AML-193 (cell line): ENCODE results near the gene CNOT4.
"Not testable (repeated sequence)": the region's sequence is repeated elsewhere in the genome, so short reads cannot be mapped to it uniquely, and the experiment has no call there.

Source experiments
- DNase-seq, 2 experiments: peaks; one replicate each; lab custom pipeline; 2025; lab: John Stamatoyannopoulos, UW

The CNOT4 gene

DNA sequence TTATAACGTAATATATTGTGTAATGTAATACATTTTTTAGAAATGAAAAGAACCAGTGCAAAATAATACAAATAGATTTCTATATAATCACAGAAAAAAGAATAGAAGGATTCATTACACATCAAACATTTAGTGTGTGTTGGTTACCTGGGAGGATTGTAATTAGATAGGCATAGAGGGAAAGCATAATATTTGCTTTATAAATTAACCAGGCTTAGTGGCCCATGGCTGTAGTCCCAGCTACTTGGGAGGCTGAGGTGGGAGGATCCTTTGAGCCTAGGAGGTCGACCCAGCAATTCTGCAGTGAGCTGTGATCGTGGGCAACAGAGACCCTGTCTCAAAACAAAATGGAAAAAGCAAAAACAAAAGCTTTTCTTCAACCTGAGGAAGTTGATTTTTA, 5.0 kb upstream of the CNOT4 start:
- DNase-seq, result no peak

- peak; percentile 85 to 91 for DNase-seq
Observed at GRCh38 chr7:135512135-135512887, 2.4 kb upstream of the CNOT4 start.

DNA sequence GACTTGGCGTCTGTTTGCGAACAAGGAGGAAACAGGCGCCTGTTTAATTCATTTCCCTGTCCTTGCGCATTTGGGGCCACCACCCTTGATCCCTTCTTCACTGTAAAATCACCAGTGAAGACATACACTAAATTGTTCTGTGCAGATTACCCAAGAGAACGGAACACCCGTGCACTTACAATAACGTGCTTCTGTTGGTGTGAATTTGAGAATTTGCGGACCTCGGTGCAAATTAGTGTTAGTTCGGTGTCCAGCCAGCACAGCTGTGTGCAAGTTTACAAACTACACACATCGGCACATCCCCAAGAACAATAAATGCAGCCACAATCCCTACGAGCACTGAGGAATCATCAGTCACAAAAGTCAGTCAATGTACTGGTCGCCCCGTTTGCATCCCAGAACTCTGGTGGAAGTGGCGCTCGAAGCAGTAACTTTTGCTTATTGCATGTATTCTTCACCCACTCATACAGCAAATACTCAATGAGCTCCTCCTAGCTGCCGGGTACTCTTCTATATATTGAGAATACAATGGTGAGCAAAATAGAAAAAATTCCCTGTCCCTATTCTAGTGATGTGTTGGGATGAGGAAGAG, 786 bp upstream of the CNOT4 start:
- DNase-seq, result peak; percentile 30 to 32

DNA sequence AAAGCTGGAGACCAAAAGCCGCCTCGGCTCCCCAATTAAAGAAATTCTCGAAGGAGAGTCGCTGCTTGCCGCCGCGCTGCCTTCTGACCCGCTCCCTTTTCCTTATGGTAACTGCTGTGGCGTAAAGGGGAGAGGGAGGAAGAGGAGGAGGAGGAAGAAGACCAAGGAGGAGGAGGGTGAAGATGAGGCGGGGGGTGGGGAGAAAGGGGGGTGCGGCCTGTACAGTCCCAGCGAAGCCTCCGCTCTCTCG, 388 bp downstream of the CNOT4 start:
- no peak for DNase-seq

DNA sequence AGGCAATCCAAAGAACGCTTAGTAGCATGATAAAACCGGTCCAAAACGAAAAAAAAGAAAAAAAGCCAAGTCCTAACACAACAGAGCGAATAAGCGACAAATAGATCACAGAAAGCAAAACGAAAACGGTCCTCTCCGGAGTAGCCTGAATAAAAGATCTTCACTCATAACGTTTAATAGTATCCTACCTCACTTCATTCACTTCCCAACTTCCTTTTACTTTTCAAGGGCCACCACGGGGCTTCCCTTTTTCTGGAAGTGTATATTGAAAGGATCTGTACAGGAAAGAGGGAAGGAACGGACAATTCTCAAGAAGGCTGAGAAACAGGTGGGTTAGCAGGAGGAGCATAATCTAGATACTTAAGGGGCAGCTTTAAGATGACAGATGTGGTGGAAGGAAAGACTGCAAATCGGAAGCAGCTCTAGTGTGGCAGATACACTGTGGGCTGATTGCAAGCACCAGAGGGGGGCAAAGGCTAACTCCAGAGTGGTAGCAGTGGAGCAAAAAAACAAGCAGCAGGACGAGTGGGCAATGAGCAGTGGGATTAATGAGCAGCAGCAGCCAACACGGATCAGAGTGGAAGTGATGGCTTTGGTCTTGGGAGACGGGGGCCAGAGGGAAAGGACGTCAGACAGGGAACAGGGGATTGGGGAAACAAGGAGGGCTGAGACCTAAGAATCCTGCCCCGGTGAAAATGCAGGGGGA, 866 bp downstream of the CNOT4 start:
- DNase-seq, result peak; percentile 22 to 48

- no peak for DNase-seq
Observed at GRCh38 chr7:135501402-135501801, 8.5 kb downstream of the CNOT4 start.

- peak; percentile 75 to 84 for DNase-seq
Observed at GRCh38 chr7:135499818-135500217, 10.1 kb downstream of the CNOT4 start.

GRCh38 chr7:135497161-135497560, 12.7 kb downstream of the CNOT4 start:
- not testable (repeated sequence) for DNase-seq

DNA sequence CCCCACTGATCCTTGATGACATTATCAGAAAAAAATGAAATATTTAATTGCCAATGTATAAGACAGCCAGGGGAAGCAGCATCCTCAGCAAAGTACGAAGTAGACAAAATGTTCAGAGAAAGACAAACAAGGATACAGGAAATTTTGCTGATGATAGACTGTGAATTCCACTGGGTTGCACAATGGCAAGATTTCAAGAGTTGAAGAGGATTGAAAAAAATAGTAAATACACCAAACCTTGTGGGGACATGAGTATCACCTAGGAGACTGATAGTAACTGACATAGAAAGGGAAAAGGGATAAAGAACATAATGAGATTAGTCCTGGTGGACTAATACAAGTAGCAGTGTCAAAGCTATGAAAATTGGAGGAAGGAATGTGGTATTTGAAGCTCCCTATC, 16.5 kb downstream of the CNOT4 start:
- DNase-seq, result no peak

DNA sequence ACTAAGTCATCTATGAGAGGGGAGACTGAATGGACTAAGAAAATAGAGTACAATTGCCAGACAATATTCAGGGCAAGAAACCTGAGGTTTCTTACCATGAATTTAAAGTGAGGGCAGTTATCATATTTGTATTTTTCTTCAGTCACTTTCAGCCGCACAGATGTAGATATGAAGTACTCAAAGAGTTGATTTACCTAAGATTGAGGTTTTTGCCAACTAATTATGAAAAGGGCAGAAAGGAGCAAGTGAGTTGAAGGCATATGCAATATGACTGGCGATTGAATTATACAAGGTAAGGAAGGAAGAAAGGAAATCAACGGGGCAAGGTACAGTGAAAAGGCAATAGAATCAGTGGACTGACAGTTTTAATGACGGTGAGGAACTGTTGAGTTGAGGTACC, 17.8 kb downstream of the CNOT4 start:
- no peak for DNase-seq

GRCh38 chr7:135490783-135491182, 19.1 kb downstream of the CNOT4 start:
- DNase-seq, result no peak

- no peak for DNase-seq
Observed at GRCh38 chr7:135489791-135490190, 20.1 kb downstream of the CNOT4 start.

GRCh38 chr7:135486261-135486920, 23.5 kb downstream of the CNOT4 start:
- DNase-seq, result no peak

DNA sequence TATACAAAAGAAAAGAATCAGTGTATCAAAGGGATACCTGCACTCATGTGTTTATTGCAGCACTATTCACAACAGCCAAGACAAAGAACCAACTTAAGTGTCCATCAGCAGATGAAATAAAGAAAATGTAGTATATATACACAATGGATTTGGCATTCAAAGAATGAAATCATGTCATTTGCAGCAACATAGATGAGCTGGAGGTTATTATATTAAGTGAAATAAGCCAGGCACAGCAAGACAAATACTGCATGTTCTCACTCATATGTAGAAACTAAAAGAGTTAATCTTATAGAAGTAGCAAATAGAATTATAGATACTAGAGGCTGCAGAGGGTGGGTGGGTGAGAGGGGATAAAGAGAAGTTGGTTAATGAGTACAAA, 28.3 kb downstream of the CNOT4 start:
- DNase-seq, result no peak

DNA sequence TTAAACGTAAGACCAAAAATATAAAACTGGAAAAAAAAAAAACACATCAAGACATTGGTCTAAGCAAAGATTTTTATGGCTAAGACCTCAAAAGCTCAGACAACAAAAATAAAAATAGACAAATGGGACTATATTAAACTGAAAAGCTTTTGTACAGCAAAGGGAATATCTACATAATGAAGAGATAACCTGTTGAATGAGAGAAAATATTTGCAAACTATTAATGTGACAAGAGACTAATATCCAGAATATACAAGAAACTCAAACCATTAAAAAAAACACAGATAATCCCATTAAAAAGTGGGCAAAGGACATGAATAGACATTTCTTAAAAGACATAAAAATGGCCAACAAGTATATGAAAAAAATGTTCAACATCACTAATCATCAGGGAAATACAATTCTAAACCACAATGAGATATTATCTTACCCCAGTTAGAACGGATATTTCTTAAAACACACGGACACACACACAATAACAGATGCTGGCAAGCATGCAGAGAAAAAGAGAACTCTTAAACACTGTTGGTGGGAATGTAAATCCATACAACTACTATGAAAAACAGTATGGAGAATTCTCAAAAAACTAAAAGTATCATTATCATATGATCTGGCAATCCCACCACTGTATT, 28.8 kb downstream of the CNOT4 start:
- DNase-seq, result peak; percentile 7 to 8

- DNase-seq, result no peak
Observed at GRCh38 chr7:135475521-135475920, 34.4 kb downstream of the CNOT4 start.

GRCh38 chr7:135469705-135470104, 40.2 kb downstream of the CNOT4 start:
- DNase-seq, result not testable (repeated sequence)

GRCh38 chr7:135467207-135467711, 42.6 kb downstream of the CNOT4 start:
- no peak for DNase-seq

DNA sequence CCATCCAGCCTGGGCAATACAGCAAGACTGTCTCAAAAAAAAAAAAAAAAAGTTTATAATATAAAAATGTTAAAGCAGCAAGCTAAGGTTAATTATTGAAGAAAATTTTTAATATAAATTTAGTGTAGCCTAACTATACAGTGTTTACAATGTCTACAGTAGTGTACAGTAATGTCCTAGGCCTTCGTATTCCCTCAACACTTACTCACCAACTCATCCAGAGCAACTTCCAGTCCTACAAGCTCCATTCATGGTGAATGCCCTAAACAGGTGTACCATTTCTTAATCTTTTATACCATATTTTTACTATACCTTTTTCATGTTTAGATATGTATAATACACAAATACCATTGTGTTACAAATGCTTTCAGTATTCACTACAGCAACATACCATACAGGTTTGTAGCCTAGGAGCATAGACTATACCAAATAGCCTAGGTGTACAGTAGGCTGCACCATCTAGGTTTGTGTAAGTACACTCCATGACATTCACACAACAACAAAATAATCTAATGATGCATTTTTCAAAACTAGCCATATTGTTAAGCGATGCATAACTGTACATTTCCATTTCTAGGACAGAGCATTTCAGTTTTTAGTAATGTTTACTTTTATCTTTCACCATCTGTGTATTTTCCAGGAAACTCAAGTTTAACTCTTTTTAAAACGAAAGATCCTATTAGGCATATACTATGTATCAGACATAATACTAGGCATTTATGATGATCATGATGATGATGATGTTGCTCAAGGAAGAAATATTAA, 43.3 kb downstream of the CNOT4 start:
- no peak for DNase-seq

DNA sequence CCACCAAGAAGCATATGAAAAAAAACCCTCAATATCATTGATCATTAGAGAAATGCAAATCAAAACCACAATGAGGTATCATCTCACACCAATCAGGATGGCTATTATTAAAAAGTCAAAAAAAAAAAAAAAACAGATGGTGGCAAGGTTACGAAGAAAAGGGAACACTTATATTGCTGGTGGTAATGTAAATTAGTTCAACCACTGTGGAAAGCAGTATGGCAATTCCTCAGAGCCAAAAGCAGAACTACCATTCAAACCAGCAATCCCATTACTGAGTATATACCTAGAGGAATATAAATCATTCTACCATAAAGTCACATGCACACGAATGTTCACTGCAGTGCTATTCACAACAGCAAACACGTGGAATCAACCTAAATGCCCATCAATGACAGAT, 46.0 kb downstream of the CNOT4 start:
- DNase-seq, result no peak

DNA sequence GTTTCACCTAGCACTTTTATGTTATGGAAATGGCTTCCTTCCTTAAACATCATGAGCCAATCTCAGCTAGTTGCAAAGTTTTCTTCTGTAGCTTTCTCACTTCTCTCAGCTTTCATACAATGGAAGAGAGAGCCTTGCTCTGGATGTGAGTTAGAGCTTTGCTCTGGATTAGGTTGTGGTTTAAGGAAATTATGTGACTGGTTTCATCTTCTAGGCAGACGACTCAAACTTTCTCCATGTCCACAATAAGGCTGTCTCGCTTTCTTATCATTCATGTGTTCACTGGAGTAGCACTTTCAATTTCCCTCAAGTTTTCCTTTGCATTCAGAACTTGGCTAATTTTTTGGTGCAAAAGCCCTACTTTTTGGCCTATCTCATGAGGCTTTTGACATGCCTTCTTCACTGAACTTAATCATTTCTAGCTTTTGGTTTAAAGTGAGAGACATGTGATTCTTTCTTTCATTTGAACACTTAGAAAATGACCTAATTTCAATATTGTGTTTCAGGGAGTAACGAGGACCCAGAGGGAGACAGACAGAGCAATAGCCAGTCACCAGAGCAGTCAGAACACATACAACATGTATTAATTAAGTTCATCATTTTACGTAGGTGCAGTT, 49.8 kb downstream of the CNOT4 start:
- DNase-seq, result no peak
